Activated T-helper 17 cell treated with anti-CD3 and anti-CD28 coated beads, Interleukin-2, amount 50 U/mL, for 72 hours (primary cell): ENCODE measurements around the gene MAML2. TPM values are rescaled to one million over a fixed set of nuclear protein-coding genes. Genes with fewer than 3 reads are reported as not detected.

Experiments used
- ATAC-seq: fragments of 150-1000 bp; cut with Tn5 transposase; replicated peaks from 2 replicates; pipeline ENCODE4 v1.10.0; 2021; ENCODE audit warnings: mild to moderate bottlenecking, moderate library complexity
- H3K27ac Mint-ChIP-seq: one replicate; pipeline ENCODE4 v1.8.0; 2022; ENCODE audit warnings: mixed read lengths
- H3K27me3 Mint-ChIP-seq: one replicate; pipeline ENCODE4 v1.8.0; 2022; ENCODE audit warnings: mixed read lengths
- H3K36me3 Mint-ChIP-seq: one replicate; pipeline ENCODE4 v1.8.0; 2022; ENCODE audit warnings: low read depth, mild to moderate bottlenecking, mixed read lengths
- H3K4me1 Mint-ChIP-seq: one replicate; pipeline ENCODE4 v1.8.0; 2022; ENCODE audit warnings: mixed read lengths
- H3K4me3 Mint-ChIP-seq: one replicate; pipeline ENCODE4 v1.8.0; 2022; ENCODE audit warnings: mild to moderate bottlenecking, mixed read lengths
- H3K9me3 Mint-ChIP-seq: one replicate; pipeline ENCODE4 v1.8.0; 2022; ENCODE audit warnings: mixed read lengths
- total RNA-seq, 2 donors: library from RNA; stranded (reverse); gene quantifications; one replicate each; pipeline ENCODE4 v1.2.3, GENCODE V29; 2022

MAML2 gene
- total RNA-seq, 2 donors from 2014 or later, result 11.2 to 17.4 TPM

DNA sequence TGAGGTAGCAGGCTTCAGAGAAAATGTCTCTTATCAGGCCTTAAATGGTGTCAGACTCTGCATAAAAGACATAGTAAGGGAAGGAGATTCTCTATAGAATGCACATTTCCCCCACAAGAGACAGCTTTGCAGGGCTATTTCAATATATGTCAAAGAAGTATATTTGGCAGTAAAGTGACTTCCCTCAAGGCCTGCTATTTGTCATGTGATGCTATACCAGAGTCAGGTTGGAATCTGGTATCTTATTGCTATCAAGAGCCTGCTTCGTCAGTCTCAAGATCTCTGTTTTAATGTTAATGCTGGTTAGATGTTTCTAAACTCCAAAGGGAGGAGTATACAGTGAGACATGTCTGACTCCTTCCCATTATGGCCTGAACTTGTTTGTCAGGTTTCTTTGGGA is 378.7 kb downstream of the MAML2 start:
- Mint-ChIP-seq H3K4me3 (no peak overlapping the region), H3K4me1 (no peaks in the 10 kb centered on the region), H3K27me3 (no peaks in the 10 kb centered on the region), H3K36me3 (no peaks in the 10 kb centered on the region), H3K27ac (no peak overlapping the region), H3K9me3 (no peaks in the 10 kb centered on the region)
- no peak for ATAC-seq

- Mint-ChIP-seq H3K36me3 (no peaks in the 10 kb centered on the region), H3K9me3 (no peaks in the 10 kb centered on the region), H3K4me1 (no peaks in the 10 kb centered on the region), H3K4me3 (no peak overlapping the region), H3K27me3 (no peaks in the 10 kb centered on the region), H3K27ac (no peak overlapping the region)
- ATAC-seq, result no peak
Measured at GRCh38 chr11:95961758-95962157, 381.2 kb downstream of the MAML2 start.

DNA sequence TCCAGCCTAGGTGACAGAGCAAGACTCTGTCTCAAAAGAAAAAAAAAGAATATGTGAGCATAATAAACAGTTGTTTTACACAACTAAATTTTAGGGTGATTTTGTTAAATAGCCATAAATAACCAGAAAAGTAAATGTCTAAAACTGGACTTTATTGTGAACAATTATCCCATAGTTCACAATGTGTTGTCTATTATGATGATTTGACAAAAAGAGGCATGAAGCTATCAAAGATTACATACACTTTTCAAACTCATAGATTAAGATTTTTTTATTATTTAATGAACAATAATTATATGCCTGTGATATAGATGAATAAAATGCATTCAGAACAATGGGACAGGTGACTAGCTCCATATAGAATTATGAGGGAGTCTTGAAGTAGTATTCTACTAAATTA is 392.1 kb downstream of the MAML2 start:
- no peaks in the 10 kb centered on the region for H3K4me1 Mint-ChIP-seq
- no peaks in the 10 kb centered on the region for H3K27me3 Mint-ChIP-seq
- H3K4me3 Mint-ChIP-seq, result no peak overlapping the region
- H3K9me3 Mint-ChIP-seq, result peaks cover 12% of the 10 kb centered on the region
- ATAC-seq, result no peak
- H3K36me3 Mint-ChIP-seq, result no peaks in the 10 kb centered on the region
- no peak overlapping the region for H3K27ac Mint-ChIP-seq

- no peak for ATAC-seq
- H3K27ac Mint-ChIP-seq, result no peak overlapping the region
- peaks cover 20% of the 10 kb centered on the region for H3K9me3 Mint-ChIP-seq
- no peaks in the 10 kb centered on the region for H3K36me3 Mint-ChIP-seq
- no peaks in the 10 kb centered on the region for H3K4me1 Mint-ChIP-seq
- H3K27me3 Mint-ChIP-seq, result no peaks in the 10 kb centered on the region
- no peak overlapping the region for H3K4me3 Mint-ChIP-seq
Measured at GRCh38 chr11:95948637-95949036, 394.4 kb downstream of the MAML2 start.

- Mint-ChIP-seq H3K4me1 (no peaks in the 10 kb centered on the region), H3K27ac (no peak overlapping the region), H3K27me3 (no peaks in the 10 kb centered on the region), H3K36me3 (no peaks in the 10 kb centered on the region), H3K9me3 (peaks cover 20% of the 10 kb centered on the region), H3K4me3 (no peak overlapping the region)
- no peak for ATAC-seq
Measured at GRCh38 chr11:95944623-95945022, 398.4 kb downstream of the MAML2 start.

DNA sequence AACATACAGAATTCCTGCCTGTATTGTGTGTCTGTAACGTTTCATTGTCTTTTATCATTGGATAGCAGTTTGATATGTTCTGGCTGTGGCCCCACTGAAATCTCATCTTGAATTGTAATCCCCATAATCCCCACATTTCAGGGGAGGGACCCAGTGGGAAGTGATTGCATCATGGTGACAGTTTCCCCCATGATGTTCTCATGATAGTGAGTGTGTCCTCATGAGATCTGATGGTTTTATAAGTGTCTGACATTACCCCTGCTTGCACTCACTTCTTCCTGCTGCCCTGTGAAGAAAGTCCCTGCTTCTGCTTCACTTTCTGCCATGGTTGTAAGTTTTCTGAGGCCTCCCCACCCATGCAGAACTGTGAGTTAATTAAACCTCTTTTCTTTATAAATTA is 399.4 kb downstream of the MAML2 start:
- Mint-ChIP-seq H3K9me3 (peaks cover 16% of the 10 kb centered on the region), H3K27me3 (no peaks in the 10 kb centered on the region)

GRCh38 chr11:95939091-95939490 is 403.9 kb downstream of the MAML2 start:
- peaks cover 3% of the 10 kb centered on the region for H3K9me3 Mint-ChIP-seq
- H3K27ac Mint-ChIP-seq, result no peak overlapping the region
- ATAC-seq, result no peak
- no peak overlapping the region for H3K4me3 Mint-ChIP-seq
- H3K27me3 Mint-ChIP-seq, result no peaks in the 10 kb centered on the region
- H3K36me3 Mint-ChIP-seq, result no peaks in the 10 kb centered on the region
- H3K4me1 Mint-ChIP-seq, result no peaks in the 10 kb centered on the region

More for the DNA sequence above, 399.4 kb downstream of the MAML2 start:
- H3K4me1 Mint-ChIP-seq, result no peaks in the 10 kb centered on the region
- H3K36me3 Mint-ChIP-seq, result no peaks in the 10 kb centered on the region
- H3K4me3 Mint-ChIP-seq, result no peak overlapping the region
- H3K27ac Mint-ChIP-seq, result no peak overlapping the region
- ATAC-seq, result no peak

DNA sequence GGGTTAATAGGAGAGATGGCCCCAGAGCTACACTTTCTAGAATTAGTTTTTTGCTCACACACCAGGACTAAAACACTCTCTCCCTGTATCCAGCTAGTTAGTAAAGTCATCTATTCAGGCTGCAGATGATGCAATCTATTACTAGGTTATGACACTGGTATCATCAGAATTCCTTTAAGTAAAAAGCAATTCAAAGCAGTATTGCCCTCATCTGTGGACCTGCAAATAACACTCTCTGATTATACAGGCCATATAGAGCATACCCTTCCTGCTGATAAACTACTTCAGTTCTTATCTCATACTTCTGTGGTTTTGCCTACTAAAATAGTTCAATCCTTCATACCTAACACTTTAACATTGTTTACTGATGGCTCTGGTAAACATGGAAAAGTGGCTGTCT is 405.6 kb downstream of the MAML2 start:
- Mint-ChIP-seq H3K27ac (no peak overlapping the region), H3K36me3 (no peaks in the 10 kb centered on the region), H3K9me3 (no peaks in the 10 kb centered on the region), H3K27me3 (no peaks in the 10 kb centered on the region), H3K4me3 (no peak overlapping the region), H3K4me1 (no peaks in the 10 kb centered on the region)
- ATAC-seq, result no peak

- no peaks in the 10 kb centered on the region for H3K4me1 Mint-ChIP-seq
- no peak for ATAC-seq
- peaks cover 3% of the 10 kb centered on the region for H3K27me3 Mint-ChIP-seq
- no peak overlapping the region for H3K4me3 Mint-ChIP-seq
- H3K36me3 Mint-ChIP-seq, result no peaks in the 10 kb centered on the region
- H3K9me3 Mint-ChIP-seq, result peaks cover 9% of the 10 kb centered on the region
- H3K27ac Mint-ChIP-seq, result no peak overlapping the region
Measured at GRCh38 chr11:95933594-95933993, 409.4 kb downstream of the MAML2 start.

DNA sequence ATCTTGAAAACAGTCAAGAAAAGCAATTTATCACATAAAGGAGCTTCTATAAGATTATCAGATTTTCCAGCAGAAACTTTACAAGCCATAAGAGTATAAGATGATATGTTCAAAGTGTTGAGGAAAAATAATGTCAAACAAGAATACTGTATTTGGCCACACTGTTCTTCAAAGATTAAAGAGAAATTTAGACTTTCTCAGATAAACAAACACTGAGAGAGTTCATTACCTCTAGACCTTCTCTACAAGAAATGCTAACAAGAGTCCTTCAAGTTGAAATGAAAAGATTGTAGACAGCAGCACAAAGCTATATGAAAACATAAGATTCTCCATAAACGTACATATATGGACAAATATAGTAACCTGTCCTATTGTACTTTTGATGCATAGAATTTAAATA is 411.1 kb downstream of the MAML2 start:
- Mint-ChIP-seq H3K36me3 (no peaks in the 10 kb centered on the region), H3K4me3 (no peak overlapping the region), H3K9me3 (peaks cover 9% of the 10 kb centered on the region), H3K4me1 (no peaks in the 10 kb centered on the region), H3K27me3 (peaks cover 7% of the 10 kb centered on the region), H3K27ac (no peak overlapping the region)
- no peak for ATAC-seq

- Mint-ChIP-seq H3K27me3 (peaks cover 7% of the 10 kb centered on the region), H3K36me3 (no peaks in the 10 kb centered on the region), H3K4me1 (no peaks in the 10 kb centered on the region), H3K9me3 (peaks cover 9% of the 10 kb centered on the region), H3K4me3 (no peak overlapping the region), H3K27ac (no peak overlapping the region)
- ATAC-seq, result no peak
Measured at GRCh38 chr11:95930948-95931347, 412.0 kb downstream of the MAML2 start.

GRCh38 chr11:95926726-95927125 is 416.3 kb downstream of the MAML2 start:
- Mint-ChIP-seq H3K4me3 (no peak overlapping the region), H3K36me3 (no peaks in the 10 kb centered on the region), H3K27me3 (peaks cover 7% of the 10 kb centered on the region), H3K4me1 (peaks cover 21% of the 10 kb centered on the region), H3K9me3 (peaks cover 9% of the 10 kb centered on the region), H3K27ac (no peak overlapping the region)
- no peak for ATAC-seq

Other genes with a start within 250 kb of the MAML2 start
- 10 to 100 TPM; 25.1 to 29.0 TPM for gene CCDC82, start 46.7 kb upstream of the MAML2 start, total RNA-seq
- 10 to 100 TPM in 1 of 2 donors, 1 to 10 TPM in 1; 7.3 to 12.8 TPM for gene JRKL, start 46.8 kb upstream of the MAML2 start, total RNA-seq